IPS-18c (cell line): ENCODE data around the gene IQCK.

Experiments used
- H3K4me3 ChIP-seq: 2 replicates; pipeline ENCODE4 v1.7.0; 2013; ENCODE audit warnings: low read depth, mild to moderate bottlenecking, low read length, moderate library complexity; ENCODE audit not compliant: insufficient read depth
- H3K9me3 ChIP-seq: one replicate; pipeline ENCODE4 v1.6.1; 2013; ENCODE audit warnings: mild to moderate bottlenecking, low read length, moderate library complexity; ENCODE audit not compliant: control insufficient read depth, insufficient read depth

IQCK gene

GRCh38 chr16:19743816-19744159, 25.7 kb downstream of the IQCK start:
- no peaks in the 10 kb centered on the region for H3K9me3 ChIP-seq
- H3K4me3 ChIP-seq = no peak overlapping the region

- no peaks in the 10 kb centered on the region for H3K9me3 ChIP-seq
- no peak overlapping the region for H3K4me3 ChIP-seq
Observed at GRCh38 chr16:19744670-19745069, 26.6 kb downstream of the IQCK start.

DNA sequence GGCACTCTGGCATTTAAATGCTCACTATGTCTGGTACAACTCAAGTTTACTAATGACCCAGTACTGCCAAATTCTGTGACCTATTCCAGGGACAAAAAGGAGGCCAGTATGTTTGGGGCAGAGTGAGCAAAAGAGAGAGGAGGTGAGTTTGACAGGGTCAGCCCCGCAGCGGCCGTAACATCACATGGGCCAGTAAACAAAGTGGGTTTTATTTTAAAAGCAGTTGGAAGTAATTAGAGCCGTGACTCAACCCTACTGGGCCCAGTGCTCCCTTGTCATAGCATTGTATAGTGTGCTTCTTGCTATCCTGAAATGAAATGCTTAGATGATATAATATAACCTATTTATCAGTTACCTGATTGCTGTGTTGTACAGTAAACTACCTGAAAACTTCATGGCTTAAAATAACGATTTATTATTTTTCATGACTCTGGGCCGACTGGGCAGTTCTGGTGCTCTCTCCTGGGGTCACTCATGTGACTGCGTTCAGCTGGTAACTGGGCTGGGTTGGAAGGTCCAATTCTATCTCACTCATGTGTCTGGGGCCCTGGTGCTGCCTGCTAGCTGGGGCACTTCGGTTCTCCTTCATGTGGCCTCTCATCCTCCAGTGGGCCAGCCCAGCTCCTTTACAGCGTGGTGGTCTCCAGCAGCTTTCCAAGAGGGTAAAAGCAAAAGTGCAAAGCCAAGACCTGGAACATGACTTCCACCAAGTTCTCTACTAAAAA, 27.4 kb downstream of the IQCK start:
- no peaks in the 10 kb centered on the region for H3K9me3 ChIP-seq
- H3K4me3 ChIP-seq = no peak overlapping the region

GRCh38 chr16:19746561-19746960, 28.5 kb downstream of the IQCK start:
- no peaks in the 10 kb centered on the region for H3K9me3 ChIP-seq
- H3K4me3 ChIP-seq = no peak overlapping the region

DNA sequence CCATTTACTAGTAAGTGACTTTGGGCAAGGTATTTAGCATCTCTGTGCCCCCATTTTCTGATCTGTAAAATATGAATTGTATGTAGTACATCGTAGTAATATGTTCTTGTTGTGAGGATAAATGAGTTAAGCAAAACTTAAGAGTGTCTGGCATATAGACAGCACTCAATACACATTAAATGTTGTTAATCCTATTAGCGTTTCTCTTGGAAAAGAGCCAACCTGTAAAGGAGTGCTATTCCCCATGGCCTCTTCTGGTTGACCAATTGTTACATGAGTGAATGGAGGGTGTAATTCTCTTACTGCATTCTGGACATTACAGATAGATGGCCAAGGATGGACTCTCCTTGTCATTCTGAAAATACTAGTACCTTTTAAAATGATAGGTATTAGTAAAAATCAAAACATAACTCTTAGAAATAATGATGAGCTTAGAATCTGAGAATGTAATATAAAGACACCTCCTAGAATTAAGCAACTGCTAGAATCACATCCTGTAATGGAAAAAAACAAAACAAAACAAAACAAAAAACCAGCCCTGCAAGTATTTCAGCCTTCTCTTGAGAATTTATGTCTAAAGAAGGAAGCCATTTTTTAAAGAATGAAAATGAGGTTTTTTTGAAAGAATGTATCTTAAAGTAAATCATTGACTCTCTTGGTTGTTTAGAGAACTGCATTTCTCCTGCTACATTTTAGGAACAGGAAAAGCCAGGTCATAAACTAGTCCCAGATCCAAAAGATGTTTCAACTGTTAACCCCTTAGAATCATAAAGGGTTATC, 30.5 kb downstream of the IQCK start:
- H3K9me3 ChIP-seq = no peaks in the 10 kb centered on the region
- H3K4me3 ChIP-seq = no peak overlapping the region

DNA sequence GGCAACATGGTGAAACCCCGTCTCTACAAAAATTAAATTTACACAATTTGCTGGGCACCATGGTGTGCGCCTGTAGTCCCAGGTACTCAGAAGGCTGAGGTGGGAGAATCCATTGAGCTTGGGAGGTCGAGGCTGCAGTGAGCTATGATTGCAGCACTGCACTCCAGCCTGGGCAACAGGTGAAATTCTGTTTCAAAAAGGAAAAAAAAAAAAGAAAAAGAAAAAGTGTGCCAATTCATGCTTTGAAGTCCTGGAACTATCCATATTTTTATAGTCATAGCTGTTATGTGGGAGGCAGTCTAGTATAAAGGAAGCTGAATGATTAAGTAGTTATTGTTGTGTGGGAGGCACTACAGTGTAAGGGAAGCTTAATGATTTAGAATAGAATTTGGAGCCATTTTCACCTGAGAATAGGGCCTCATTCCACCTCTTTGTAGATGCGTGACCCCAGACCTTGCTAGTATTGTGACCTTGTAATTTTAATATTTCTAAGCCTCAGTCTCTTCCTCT, 31.6 kb downstream of the IQCK start:
- no peaks in the 10 kb centered on the region for H3K9me3 ChIP-seq
- no peak overlapping the region for H3K4me3 ChIP-seq

DNA sequence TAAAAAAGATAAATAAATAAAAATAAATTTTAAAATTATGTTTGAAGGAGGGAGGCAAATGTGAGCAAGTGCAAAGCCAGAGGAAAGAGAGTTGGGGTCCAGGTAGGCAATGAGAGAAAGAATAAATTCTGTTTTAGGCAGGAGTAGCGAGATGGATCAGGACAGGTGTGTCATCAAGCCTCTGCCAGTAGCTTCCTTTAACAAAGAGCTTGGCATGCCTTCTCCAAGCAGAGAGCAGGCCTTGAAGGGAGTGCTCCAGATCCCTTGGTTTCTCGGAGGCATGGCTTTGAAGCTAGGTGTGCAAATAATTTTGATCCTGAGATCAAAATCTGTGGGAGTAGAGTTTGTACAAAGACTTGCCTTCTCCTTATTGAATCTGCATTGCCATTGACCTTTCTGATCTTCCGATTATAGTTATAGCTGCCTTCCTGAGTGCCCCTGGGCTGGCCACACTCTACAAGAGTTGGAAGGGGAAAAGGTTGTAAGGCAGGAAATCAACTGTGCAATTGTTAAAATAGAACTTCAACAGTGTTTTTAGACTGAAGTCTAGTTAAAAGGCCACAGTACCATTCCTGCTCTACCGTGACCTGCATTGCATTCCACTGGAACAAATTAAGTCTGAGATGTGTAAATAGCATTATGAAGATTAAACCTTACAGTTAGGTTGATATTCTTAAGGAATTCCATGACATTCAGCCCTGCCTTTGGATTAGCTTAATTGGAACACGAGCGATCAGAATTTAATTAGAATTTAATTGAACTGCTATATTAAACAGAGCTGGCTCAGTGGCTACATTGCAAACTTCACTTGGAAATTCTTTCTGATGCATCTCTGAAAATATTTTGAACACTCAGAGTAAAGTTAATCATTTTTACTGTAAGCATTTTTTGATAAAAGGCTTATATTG, 33.7 kb downstream of the IQCK start:
- Histone ChIP-seq H3K9me3 (no peaks in the 10 kb centered on the region), H3K4me3 (no peak overlapping the region)

DNA sequence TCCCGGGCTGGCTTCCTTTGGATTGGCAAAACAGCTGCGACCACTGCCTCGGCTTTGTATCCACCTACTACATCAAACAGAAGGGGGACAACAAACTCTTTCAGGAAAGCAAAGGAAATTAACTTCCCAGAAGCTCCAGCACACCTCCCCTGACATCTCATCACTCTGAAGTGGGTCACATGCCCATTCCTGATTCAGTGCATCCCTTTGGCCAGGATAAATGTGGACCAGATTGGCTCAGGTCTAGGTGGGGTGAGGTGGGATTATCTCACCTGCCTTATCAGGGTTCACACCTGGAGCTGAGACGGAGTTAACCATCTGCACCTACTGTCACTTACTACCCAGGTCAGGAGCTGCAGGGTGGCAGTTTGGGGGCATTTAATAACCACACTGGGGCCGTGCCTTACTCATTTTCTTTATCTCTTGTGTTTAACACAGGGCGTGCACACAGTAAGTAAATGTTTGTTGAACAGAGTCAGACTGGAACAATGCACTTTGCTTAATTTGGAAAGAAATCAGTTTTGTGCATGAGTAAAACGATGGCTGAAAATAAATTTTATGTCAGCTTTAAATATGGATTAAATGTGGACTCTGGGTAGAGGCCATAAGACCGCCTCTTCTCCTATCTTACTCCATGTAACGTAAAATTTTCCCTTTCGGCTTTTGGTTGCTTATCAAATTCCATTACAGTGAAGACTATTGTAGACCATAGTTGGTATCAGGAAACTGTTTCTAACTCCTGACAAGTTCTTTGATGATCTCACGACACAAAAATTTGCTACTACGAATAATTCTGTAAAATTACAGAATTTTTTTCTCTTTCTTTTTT, 36.0 kb downstream of the IQCK start:
- no peak overlapping the region for H3K4me3 ChIP-seq
- H3K9me3 ChIP-seq = no peaks in the 10 kb centered on the region

GRCh38 chr16:19754644-19755036, 36.6 kb downstream of the IQCK start:
- H3K9me3 ChIP-seq = no peaks in the 10 kb centered on the region
- H3K4me3 ChIP-seq = no peak overlapping the region

GRCh38 chr16:19755268-19755667, 37.2 kb downstream of the IQCK start:
- H3K9me3 ChIP-seq = no peaks in the 10 kb centered on the region
- H3K4me3 ChIP-seq = no peak overlapping the region

DNA sequence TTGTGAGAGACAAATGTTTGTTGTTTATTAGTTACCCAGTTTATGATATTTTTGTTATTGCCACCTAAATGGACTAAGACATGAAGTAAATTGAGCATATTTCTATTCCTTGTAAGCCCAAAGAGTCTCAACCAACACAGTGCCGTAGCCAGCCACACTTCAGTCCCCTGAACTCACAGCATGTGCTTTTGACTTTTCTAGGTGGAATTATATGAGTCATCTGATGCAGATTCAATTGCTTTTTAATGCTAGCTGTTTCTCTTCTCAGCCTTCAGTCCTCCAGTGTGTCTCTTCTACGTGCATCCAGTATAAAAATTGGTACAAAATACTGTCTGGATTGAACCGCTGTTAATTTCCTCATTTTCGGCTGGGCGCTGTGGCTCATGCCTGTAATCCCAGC, 39.0 kb downstream of the IQCK start:
- no peak overlapping the region for H3K4me3 ChIP-seq
- no peaks in the 10 kb centered on the region for H3K9me3 ChIP-seq

DNA sequence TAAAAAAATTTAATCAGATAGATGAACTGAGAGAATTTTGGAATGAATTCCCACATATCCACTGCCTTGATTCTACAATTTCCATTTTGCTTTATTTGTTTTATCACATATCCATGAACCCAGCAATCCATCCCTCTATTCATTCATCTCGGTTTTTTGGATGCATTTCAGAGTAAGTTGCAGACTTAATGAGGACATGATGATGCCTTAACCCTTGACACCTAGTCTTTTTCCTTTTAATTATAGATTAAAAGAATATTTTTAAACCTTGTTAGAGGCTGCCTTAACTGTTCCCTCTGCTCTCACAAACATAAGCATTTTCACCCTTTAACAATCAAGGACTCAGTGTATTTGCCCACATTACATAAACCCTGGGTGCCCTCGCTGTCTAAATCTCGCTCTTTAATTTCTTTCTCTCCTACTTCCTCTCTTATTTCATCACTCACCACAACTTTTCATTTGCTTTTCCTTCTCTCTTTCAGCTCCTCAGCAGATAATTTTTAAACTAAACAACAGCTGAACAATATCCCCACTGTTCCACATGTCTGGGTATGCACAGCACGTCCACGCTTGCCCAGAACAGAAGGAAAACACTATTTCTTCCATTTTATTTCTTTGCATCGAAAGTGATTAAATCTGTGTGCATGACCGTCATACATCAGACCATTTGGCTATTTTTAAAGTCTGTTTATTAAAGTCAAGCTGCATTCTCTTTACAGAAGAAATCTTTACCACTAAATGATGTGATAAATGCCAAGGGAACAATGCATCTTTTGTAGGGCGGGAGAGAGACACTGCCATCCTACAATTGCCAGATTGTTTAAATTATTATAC, 39.9 kb downstream of the IQCK start:
- H3K4me3 ChIP-seq = no peak overlapping the region

GRCh38 chr16:19760356-19761060, 42.4 kb downstream of the IQCK start:
- no peak overlapping the region for H3K4me3 ChIP-seq

More for the DNA sequence above, 39.9 kb downstream of the IQCK start:
- no peaks in the 10 kb centered on the region for H3K9me3 ChIP-seq

DNA sequence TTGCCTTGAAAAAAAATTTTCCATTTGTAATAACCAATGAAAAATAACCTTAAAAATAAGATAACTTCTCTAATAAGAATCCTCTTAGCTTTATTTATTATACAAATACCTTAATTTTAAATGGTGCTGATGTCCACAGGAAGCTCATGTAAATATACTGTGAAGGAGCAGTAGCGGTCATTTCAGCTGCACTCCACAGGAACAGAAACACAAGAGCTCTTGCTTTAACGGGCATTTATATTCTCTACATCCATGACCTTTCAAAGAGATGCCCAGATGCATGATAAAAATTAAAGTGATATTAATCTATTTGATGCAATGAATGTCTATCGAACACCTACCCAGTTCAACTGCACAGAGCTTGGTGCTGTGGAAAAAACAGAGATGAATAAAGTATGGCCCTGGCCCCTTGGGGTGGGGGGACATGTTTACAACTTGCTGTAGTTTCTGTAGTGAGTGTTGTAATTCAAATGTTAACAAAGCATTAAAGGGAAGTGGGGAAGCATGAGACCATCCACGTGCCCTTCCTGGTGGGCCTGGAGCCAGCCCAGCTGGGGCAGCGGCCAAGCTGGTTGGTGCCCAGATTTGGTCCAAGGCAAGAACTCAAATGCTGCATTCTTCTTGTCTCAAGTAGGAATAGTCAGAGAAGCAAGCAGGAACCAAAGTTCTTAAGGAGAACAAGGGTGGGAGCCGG, 47.9 kb downstream of the IQCK start:
- H3K9me3 ChIP-seq = no peaks in the 10 kb centered on the region
- H3K4me3 ChIP-seq = no peak overlapping the region

More at GRCh38 chr16:19760356-19761060, 42.4 kb downstream of the IQCK start:
- H3K9me3 ChIP-seq = no peaks in the 10 kb centered on the region

DNA sequence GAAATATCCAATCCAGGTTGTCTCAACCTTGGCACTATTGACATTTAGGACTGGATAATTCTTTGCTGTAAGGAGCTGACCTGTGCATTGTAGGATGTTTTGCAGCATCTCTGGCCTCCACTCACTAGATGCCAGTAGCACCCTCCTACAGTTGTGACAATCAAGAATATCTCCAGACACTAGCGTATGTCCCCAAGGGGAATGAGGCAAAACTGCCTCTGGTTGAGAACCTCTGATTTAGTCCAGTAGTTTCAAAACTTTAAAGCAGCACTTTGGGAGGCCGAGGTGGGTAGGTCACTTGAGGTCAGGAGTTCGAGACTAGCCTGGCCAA, 48.4 kb downstream of the IQCK start:
- H3K4me3 ChIP-seq = no peak overlapping the region

More for the DNA sequence above, 48.4 kb downstream of the IQCK start:
- no peaks in the 10 kb centered on the region for H3K9me3 ChIP-seq
